Prostate gland (tissue), 2 donors: ENCODE data around the gene AATK. TPM values are rescaled to one million over a fixed set of nuclear protein-coding genes. Genes with fewer than 3 reads are reported as not detected.
"Not testable (repeated sequence)": the region's sequence is repeated elsewhere in the genome, so short reads cannot be mapped to it uniquely, and the experiment has no call there.

Source experiments
- DNase-seq: peaks from one replicate; pipeline ENCODE4 v3.0.0-alpha.2; 2019; ENCODE audit warnings: low spot score
- H3K27ac ChIP-seq, 2 donors: fragments of 200-600 bp; sonication (generic); 2 replicates each; pipeline ENCODE4 v1.5.1; 2017 to 2019
- H3K27me3 ChIP-seq: fragments of 200-600 bp; sonication (generic); replicated peaks from 2 replicates; pipeline ENCODE4 v1.5.1; 2019; ENCODE audit not compliant: insufficient read depth
- H3K36me3 ChIP-seq, 2 donors: fragments of 200-600 bp; sonication (generic); 1 replicate in 1 of 2; 2 replicates in 1 of 2; pipeline versions ENCODE4 v1.5.1 to v1.8.1; 2017 to 2019
- H3K4me1 ChIP-seq: fragments of 200-600 bp; sonication (generic); replicated peaks from 2 replicates; pipeline ENCODE4 v1.5.1; 2019
- H3K4me3 ChIP-seq, 2 donors: fragments of 200-600 bp; sonication (generic); 2 replicates each; pipeline ENCODE4 v1.5.1; 2017 to 2019
- H3K9me3 ChIP-seq: fragments of 200-600 bp; sonication (generic); 2 replicates; pipeline ENCODE4 v1.5.1; 2017
- POLR2A ChIP-seq: fragments of 450-650 bp; IDR thresholded peaks from one replicate; pipeline ENCODE4 v1.6.1; 2016; ENCODE audit warnings: antibody characterized with exemption, mild to moderate bottlenecking
- POLR2AphosphoS5 ChIP-seq: sonication (generic); formaldehyde crosslinking; IDR thresholded peaks from one replicate; pipeline ENCODE4 v1.6.1; 2017; ENCODE audit warnings: antibody characterized with exemption
- WGBS: methylation state at CpG from one replicate; pipeline ENCODE4 v1.1.5; 2018; 5-methylcytosine and 5-hydroxymethylcytosine counted together
- intact Hi-C: fragments of 100-400 bp; cut with DNase I; formaldehyde crosslinking; loops from one replicate; pipeline ENCODE4 v1.14.2; 2022
- total RNA-seq, 2 donors: library from RNA; depleted of rRNA; stranded (reverse); fragments of >200 nt; gene quantifications; one replicate each; pipeline ENCODE4 v1.1.0, GENCODE V29; 2016
- TF ChIP-seq, protein P1 (sequence below), 4 experiments: fragments of 200-600 bp in 2 of 4; fragments of 450-650 bp in 2 of 4; sonication (generic) in 2 of 4; IDR thresholded peaks; 1 replicate in 3 of 4; 2 replicates in 1 of 4; pipeline ENCODE4 v1.5.1; 2016 to 2019; ENCODE audit warnings: antibody characterized with exemption in 4 of 4, mild to moderate bottlenecking in 2 of 4, moderate library complexity in 2 of 4

The AATK gene
- total RNA-seq, 2 donors from 2014 or later: 5.2 to 6.6 TPM

- no peak overlapping the region for H3K4me3 ChIP-seq
- intact Hi-C loops: no loop called here
- no peak for TF ChIP-seq POLR2AphosphoS5
- TF ChIP-seq POLR2A: no peak
- TF ChIP-seq, protein P1, sequence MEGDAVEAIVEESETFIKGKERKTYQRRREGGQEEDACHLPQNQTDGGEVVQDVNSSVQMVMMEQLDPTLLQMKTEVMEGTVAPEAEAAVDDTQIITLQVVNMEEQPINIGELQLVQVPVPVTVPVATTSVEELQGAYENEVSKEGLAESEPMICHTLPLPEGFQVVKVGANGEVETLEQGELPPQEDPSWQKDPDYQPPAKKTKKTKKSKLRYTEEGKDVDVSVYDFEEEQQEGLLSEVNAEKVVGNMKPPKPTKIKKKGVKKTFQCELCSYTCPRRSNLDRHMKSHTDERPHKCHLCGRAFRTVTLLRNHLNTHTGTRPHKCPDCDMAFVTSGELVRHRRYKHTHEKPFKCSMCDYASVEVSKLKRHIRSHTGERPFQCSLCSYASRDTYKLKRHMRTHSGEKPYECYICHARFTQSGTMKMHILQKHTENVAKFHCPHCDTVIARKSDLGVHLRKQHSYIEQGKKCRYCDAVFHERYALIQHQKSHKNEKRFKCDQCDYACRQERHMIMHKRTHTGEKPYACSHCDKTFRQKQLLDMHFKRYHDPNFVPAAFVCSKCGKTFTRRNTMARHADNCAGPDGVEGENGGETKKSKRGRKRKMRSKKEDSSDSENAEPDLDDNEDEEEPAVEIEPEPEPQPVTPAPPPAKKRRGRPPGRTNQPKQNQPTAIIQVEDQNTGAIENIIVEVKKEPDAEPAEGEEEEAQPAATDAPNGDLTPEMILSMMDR (IDR thresholded peaks at IDR 0.05): no peak
- no peak for DNase-seq
- H3K27ac ChIP-seq: no peak overlapping the region
- H3K9me3 ChIP-seq: no peaks in the 10 kb centered on the region
- H3K4me1 ChIP-seq: no peaks in the 10 kb centered on the region
- no peaks in the 10 kb centered on the region for H3K27me3 ChIP-seq
- no peaks in the 10 kb centered on the region for H3K36me3 ChIP-seq
- 79% methylated on average over 12 of the region's 14 CpGs for WGBS
These were observed 15.5 kb downstream of the AATK start for GRCh38 chr17:81150377-81151077.

DNA sequence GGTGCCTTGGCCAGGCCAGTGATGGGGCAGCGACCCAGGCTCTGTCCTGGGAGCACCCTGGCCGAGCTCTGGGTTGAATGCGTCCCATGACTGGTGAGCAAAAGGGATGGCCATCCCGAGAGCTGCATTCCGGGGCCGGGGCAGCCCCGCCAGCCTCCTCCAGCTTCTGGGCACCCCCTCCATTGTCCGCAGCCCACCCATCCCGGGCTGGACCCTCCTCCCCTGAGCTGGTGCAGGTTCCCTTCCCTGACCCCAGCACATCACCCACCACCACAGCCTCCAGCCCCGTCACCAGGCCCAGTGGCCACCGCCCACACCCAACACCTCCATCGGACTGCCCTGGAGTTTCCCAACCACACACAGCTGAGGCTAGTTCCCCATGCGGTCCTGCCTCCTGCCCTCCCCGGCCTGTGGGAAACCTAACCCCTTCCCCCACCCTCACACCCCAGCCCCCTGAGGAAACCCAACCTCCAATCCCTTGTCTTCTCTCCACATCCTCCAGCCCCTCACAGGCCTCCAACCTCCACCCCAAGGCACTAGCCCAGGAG, 17.0 kb downstream of the AATK start:
- no peak for DNase-seq
- Histone ChIP-seq H3K4me1 (no peaks in the 10 kb centered on the region), H3K27me3 (no peaks in the 10 kb centered on the region), H3K9me3 (no peaks in the 10 kb centered on the region), H3K27ac (no peak overlapping the region), H3K4me3 (no peak overlapping the region), H3K36me3 (no peaks in the 10 kb centered on the region)
- intact Hi-C loops: no loop called here
- TF ChIP-seq, protein P1 (IDR thresholded peaks at IDR 0.05): no peak
- no peak for TF ChIP-seq POLR2AphosphoS5
- no peak for TF ChIP-seq POLR2A
- WGBS: 82% methylated on average over 14 of the region's 14 CpGs

- DNase-seq: no peak
- intact Hi-C loops: no loop called here
- Histone ChIP-seq H3K9me3 (no peaks in the 10 kb centered on the region), H3K4me3 (no peak overlapping the region), H3K27me3 (no peaks in the 10 kb centered on the region), H3K27ac (no peak overlapping the region), H3K4me1 (no peaks in the 10 kb centered on the region), H3K36me3 (no peaks in the 10 kb centered on the region)
- no peak for TF ChIP-seq POLR2AphosphoS5
- no peak for TF ChIP-seq POLR2A
- TF ChIP-seq, protein P1 (IDR thresholded peaks at IDR 0.05): no peak
- 87% methylated on average over 15 of the region's 15 CpGs for WGBS
These were observed 17.4 kb downstream of the AATK start for GRCh38 chr17:81148571-81148970.

- H3K9me3 ChIP-seq: no peaks in the 10 kb centered on the region
- no peak for DNase-seq
- intact Hi-C loops: no loop called here
- no peaks in the 10 kb centered on the region for H3K36me3 ChIP-seq
- no peaks in the 10 kb centered on the region for H3K27me3 ChIP-seq
- H3K4me1 ChIP-seq: no peaks in the 10 kb centered on the region
- H3K4me3 ChIP-seq: no peak overlapping the region
- no peak overlapping the region for H3K27ac ChIP-seq
- TF ChIP-seq, protein P1 (IDR thresholded peaks at IDR 0.05): no peak
- TF ChIP-seq POLR2A (no peak), POLR2AphosphoS5 (no peak)
- WGBS: 86% methylated on average over 10 of the region's 10 CpGs
These were observed 18.3 kb downstream of the AATK start for GRCh38 chr17:81147701-81148100.

DNA sequence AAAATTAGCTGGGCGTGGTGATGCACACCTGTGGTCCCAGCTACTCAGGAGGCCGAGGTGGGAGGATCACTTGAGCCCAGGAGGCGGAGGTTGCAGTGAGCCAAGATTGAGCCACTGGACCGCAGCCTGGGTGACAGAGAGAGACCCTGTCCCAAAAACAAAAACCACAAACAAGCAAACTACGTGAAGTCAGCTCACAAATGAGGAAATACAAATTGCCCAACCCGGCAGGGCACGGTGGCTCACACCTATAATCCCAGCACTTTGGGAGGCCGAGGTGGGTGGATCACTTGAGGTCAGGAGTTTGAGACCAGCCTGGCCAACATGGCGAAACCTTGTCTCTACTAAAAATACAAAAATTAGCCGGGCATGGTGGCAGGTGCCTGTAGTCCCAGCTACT, 19.8 kb downstream of the AATK start:
- H3K27ac ChIP-seq, intact Hi-C loops, H3K9me3 ChIP-seq, H3K4me3 ChIP-seq, H3K36me3 ChIP-seq, H3K4me1 ChIP-seq, DNase-seq, H3K27me3 ChIP-seq: not testable (repeated sequence)
- WGBS: 82% methylated on average over 10 of the region's 10 CpGs
